ENCODE results near the gene SPACA7.
"Not testable (repeated sequence)": the region's sequence is repeated elsewhere in the genome, so short reads cannot be mapped to it uniquely, and the experiment has no call there.

The SPACA7 gene

GRCh38 chr13:112432734-112433133, 56.6 kb downstream of the SPACA7 start:
- not testable (repeated sequence) for DNase-seq

- not testable (repeated sequence) for DNase-seq
These were observed 57.4 kb downstream of the SPACA7 start for GRCh38 chr13:112433517-112433916.

- no peak for DNase-seq
These were observed 57.9 kb downstream of the SPACA7 start for GRCh38 chr13:112434032-112434431.

- DNase-seq: no peak
These were observed 58.9 kb downstream of the SPACA7 start for GRCh38 chr13:112434937-112435523.

GRCh38 chr13:112435973-112436372, 59.8 kb downstream of the SPACA7 start:
- DNase-seq: no peak

- DNase-seq: no peak
These were observed 61.9 kb downstream of the SPACA7 start for GRCh38 chr13:112438094-112438493.

GRCh38 chr13:112438515-112438914, 62.4 kb downstream of the SPACA7 start:
- DNase-seq: no peak

- no peak for DNase-seq
These were observed 65.1 kb downstream of the SPACA7 start for GRCh38 chr13:112441226-112441625.

- DNase-seq: no peak
These were observed 65.7 kb downstream of the SPACA7 start for GRCh38 chr13:112441779-112442310.

- no peak for DNase-seq
These were observed 66.4 kb downstream of the SPACA7 start for GRCh38 chr13:112442483-112443090.

- DNase-seq: no peak
These were observed 67.2 kb downstream of the SPACA7 start for GRCh38 chr13:112443191-112443994.

GRCh38 chr13:112443995-112444311, 67.8 kb downstream of the SPACA7 start:
- DNase-seq: no peak

- DNase-seq: no peak
These were observed 68.6 kb downstream of the SPACA7 start for GRCh38 chr13:112444416-112445399.

- DNase-seq: no peak
These were observed 69.5 kb downstream of the SPACA7 start for GRCh38 chr13:112445411-112446271.

- DNase-seq: no peak
These were observed 70.2 kb downstream of the SPACA7 start for GRCh38 chr13:112446347-112446861.

- no peak for DNase-seq
These were observed 70.7 kb downstream of the SPACA7 start for GRCh38 chr13:112446867-112447266.

GRCh38 chr13:112447306-112447705, 71.2 kb downstream of the SPACA7 start:
- no peak for DNase-seq

- DNase-seq: no peak
These were observed 71.8 kb downstream of the SPACA7 start for GRCh38 chr13:112447761-112448603.

- no peak for DNase-seq
These were observed 72.7 kb downstream of the SPACA7 start for GRCh38 chr13:112448621-112449544.
